Activated CD8-positive, alpha-beta memory T cell treated with anti-CD3 and anti-CD28 coated beads for 24 hours (primary cell): Measurements from ENCODE around the gene ERICH3.

Experiments used
- DNase-seq: peaks from one replicate; pipeline ENCODE4 v3.0.0-alpha.2; 2020

ERICH3 gene, protein sequence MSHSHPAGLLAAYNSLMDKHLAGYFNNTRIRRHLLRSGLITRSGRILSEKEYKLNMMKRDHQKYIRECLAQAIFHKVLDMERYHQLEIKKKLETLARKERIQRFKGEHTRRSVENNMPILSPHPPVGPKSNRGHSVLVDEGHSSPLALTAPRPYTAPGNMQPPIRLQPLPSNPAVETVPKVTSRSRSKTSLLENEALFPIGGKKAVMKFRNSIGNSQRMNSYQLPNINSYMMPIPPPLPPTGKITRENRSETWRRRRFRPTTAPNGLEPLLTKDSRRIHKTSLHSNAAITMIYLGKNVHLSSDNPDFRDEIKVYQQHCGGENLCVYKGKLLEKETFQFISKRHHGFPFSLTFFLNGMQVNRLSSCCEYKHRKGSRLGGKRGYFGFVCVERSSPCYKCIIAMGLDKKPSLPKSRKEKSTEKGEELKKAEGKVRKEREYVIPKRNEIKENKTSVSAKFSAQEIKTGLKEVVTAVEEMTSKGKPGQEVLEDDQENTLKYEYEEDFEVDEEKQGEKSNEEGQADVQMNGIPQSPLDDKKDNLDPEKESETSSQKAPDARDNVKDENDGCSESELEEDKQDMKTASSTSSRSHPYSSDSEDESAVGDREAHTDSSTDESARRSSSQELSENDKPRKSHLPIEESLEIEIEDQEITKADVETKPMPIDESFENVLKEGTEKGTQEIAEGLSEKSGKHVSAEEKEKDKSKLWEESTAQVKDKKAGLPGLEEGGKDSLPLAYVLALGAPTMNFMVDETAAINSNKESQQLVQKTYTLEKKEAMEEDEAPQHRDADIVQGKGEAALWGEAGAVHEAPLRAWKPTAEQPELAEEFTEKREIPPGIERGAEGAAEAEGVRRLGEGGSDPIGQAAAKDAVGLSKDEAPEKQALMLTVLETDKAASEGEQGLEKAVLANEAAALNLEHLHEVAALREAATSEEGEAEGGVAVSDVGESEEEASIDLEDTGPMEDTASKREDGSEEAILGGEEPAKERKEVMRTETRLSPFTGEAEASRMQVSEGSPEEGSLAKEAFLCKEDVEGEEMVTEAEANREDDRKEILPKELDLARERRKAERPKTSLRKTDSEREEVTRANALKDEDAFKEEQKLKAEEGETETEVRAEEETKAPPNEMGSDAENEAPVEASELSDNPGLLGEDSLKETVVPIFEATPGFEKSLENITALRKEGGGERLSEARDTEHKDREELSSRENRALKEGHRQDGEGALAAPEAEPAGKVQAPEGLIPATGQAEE (N-terminal part only)

DNA sequence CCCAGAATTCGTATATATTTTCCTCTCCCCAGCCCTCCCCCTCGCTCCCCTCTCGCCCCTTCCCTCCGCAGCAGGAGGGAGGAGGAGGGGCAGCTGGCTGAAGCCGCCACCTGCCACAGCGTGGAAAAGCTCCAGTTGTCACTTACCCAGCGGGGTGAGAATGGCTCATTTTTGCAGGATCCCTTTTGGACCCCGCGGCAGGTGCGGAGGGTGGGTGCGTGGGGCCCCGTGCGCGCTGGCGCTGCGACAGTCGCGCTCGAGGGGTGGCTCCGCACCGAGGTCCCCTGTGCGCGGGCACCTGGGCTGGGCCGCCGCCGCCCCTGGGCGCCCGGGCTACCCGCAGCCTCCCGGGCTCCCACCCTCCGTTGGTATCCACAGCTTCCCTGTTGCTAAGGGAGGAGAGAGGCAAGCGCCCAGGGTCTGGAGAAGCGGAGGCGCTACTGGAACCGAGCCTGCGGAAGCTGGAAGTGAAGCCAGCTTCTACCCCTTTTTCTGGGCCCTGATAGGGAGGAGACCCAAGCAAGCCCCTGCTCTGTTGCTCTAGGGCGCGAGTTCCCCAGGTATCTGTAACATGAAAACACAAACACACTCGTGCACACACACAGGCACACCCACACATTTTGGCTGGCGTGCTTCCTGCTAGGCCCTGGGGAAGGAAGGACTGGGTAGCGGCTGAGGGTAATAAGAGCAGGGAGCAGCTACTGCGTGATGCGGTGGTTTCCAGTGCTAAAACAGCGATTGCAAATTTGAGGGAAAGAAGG lies at the start of gene ERICH3:
Gene ERICH3 (minus strand): TSS at position 442 of the 761 bp plus-strand sequence. CDS start 273 bp downstream, at position 169.
- no peak for DNase-seq

DNA sequence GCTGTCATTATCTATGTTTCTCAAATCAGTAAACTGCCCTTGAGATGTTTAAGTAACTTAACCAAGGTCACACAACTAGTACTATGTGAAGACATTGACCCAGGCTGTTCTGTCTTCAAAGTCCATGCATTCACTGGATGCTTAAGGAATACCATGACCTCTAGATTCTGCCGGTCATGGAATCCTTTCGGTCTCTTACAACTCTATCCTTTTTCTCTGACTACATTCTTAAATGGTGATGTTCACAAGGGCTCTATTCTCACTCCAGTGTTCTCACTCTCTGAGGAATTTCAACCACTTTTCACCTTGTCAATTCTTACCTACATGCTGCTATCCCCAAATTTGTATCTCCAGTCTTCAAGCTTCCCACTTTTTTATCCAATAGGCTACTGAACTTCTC lies 44.0 kb upstream of the ERICH3 start:
- no peak for DNase-seq

DNA sequence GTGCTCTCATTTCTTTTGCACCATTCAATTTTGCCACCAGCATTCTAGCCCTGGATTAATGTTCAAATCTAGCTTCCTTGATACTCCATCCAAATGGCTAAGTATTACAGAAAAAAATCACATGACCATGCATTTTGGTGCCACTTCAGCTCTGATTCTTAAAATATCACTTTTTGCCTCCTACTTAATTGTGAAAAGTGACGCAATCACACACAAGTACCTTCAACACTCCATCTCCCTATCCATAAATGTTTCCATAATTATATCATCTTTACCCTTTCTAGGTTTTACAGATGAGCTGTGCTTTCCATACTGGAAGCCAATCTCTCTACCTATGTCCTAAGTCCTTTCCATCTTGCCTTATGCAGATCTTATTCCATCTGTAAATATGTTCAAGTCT lies 43.2 kb upstream of the ERICH3 start:
- no peak for DNase-seq

DNA sequence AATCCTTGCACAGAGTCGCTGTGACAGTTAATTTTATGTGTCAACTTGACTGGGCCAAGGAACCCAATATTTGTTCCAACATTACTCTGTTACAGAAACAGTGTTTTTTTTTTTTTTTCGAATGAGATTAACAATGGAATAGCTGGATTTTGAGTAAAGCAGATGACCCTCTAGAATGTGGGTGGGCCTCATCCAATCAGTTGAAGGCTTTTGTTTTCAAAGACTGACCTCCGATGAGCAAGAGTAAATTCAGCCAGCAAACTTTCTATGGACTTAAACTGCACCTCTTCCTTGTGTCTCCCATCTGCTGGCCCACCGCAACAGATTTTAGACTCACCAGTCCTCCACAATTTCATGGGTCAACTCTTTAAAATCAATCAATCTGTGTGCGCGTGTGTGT lies 42.2 kb upstream of the ERICH3 start:
- no peak for DNase-seq

DNA sequence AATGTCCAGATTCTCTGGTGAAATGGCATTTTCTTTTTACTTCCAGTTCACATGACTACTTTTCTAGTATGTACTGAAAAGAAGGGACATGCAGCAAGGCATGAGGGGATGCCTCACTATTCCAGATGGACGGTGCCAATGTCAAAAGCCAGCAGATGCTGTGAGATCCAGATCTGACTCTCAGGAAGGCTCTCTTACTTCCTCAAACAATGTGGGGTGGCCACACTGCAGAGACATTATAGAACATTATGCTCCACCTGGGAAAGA lies 41.6 kb upstream of the ERICH3 start:
- no peak for DNase-seq

DNA sequence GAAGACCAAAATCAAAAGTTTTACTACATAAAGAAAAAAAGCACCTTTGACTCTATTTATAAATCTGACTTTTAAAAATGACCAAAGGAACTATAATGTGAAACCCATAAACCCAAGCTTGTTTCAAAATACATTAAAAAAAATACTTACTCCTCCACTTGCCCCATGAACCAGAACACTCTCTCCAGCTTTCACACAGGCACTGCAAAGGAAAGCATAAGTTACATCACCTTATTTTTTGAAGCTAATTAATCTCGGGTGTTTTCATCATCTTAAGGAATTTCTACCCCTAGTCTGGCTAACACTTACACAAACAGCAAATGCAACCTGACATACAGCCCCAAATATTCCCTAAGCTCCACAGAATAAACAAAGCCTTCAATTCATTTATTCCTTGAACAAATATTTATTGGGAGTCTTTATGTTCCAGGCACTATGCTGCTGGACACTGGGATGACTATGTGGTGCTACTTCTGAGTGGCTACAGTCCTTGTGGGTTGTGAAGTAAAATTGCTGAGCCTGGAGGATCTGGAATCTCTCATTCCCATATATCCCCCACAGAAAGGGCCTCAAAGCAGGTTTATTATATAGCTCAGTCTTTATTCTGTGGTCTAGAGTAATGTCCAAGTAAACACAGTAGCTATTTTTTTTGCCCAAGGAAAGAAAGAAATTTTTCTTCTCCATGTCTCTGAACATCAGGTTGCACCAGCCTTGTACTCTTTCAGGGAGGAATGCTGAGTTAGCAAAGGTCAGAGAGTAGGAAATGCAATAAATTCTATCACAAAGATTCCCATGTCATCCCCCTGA lies 41.0 kb upstream of the ERICH3 start:
- DNase-seq: no peak

DNA sequence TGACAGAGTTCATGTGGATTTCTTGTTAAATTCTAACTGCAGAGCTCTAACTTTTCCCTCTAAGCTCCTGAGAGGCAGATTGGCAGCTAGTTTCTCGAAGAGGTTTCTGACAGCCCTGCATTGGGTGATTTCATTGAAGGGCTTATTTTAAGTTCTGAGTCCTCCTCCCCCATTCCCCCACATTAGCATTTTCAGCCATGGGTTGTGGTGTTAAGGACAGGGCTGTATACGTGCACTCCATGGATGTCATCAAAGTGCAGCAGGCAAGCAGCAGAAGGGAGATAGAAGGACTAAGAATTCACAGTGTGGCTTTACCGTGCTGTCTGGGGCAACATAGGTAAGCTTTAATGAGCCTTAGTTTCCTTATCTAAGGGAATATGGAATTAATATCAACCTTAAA lies 40.3 kb upstream of the ERICH3 start:
- no peak for DNase-seq

DNA sequence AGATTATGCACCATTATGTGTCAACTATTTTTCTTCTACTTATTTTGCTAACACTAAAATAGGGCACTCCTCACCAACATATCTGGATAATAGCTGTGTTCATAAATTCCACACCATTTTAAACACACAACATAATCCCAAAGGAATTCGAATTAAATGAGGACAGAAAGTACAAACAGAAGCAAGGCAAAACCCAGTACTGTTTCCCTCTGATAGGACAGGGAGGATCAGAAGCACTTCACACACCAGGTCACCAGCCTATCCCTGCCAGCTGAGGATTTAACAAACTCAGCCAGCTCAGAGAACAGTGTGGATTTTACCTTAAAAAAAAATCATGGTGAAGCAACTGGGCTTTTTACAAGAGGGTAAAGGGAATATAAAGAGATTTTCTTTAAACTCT lies 39.3 kb upstream of the ERICH3 start:
- DNase-seq: no peak

DNA sequence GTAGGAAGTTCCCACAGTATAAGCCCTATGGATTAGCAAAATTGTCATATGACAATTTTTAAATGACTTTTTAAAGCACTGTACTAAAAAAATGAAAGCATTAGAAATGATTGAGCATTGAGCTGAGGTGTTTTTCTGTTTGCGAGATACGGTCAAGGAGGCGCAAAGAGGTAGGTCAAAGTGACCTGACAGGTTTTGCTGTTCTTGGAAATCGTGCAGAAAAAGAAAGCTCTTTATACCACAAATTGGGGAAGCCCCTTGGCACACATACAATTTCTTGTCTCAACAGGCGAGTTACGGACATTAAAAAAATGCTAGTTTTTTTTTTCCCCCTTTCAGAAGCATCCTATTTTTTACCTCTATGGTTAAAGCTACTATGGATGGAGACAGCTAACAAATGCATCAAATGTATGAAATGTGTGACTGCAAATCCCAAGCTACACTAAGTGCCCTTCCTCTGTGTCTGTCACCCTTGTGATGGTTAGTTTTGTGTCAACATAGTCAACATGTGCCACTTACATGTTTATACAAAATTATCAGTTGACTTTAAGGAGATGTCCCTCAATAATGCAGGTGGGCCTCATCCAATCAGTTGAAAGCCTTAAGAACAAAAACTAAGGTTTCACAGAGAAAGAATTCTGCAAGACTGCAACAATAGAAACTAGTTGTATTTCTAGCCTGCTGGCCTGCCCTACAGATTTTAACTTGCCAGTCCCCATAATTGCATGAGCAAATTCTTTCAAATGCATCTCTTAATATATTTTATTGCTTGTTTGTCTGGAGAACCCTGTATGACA lies 30.0 kb upstream of the ERICH3 start:
- DNase-seq: no peak

DNA sequence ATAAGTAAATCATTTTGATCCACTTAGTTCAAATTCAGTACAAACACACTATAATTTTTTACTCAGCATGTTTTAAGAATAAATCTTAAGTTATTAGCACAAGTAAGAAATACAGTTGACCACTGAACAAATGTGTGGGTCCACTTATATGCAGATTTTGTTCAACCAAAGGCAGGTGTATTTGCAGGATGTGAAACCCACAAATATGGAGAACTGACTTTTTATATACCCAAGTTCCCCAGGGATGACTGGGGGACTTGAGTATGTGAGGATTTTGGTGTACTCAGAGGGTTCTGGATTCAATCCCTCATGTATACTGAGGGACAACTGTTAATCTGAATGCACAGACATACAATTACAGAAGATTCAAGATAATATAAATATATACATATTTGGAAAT lies 25.7 kb upstream of the ERICH3 start:
- DNase-seq: no peak

DNA sequence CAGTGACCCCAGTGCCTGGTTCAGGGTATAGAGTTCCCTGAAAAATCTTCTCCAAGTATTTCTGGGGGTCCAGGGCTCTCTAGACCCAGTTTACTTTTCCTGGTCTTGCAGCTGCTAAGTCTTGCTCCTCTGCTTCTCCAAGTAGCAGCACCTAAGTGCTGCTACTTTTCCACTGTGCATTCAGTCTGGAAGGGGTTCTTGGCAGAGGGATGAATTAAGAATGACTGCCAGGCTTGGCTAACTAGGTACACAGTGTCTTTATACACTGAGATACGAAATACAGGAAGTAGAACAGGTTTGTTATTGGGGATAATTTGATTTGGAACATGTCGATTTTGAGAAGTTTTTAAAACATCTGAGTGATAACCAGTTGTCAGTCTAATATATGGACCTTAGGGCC lies 24.2 kb upstream of the ERICH3 start:
- DNase-seq: no peak

DNA sequence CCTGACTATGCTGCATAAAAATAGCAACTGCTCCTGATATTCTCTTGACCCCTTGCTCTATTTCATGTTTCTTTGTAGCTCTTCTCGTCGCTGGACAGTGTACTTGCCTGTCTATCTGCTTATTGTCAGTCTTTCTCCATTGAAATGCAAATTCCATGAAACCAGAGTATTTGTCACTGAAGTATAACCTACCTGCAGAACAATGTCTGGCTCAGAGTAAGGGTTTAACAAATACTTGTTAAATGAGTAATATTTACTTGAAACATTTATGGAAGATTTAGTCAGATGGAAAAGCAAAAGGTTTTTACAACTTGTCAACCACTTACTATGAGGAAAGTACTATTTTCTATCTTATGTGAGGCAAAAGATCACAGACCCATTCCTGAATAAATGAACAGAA lies 19.9 kb upstream of the ERICH3 start:
- no peak for DNase-seq

DNA sequence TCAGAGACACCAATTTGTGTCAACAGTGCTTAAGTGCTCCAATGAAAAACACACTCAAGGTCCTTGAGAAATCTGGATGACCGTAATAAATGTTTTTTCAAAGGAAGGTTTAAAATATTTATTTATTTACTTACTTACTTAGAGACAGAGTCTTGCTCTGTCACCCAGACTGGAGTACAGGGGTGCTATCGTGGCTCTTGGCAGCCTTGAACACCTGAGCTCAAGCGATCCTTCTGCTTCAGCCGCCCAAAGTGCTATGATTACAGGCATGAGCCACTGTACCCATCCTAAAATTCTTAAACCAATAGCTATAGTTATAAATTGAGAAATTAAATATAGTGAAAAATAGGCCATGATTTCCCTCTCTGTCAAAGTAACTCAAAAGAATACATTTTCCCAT lies 17.3 kb upstream of the ERICH3 start:
- no peak for DNase-seq

DNA sequence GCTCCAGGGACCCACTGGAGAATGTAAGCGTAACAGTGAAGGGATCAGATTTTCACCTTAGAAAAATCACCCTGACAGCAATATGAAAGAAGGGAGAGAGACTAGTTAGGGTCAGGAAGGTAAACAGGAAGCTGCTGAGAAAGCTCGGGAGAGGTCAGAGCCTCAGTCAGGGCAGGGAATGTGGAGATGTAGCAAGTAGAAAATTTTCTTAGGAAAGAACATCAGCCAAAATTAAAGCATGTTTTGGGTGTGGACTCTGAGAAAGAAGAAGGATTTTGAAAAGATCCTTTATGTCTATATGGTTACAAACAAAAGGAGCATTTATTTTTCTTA lies 16.7 kb upstream of the ERICH3 start:
- DNase-seq: no peak

DNA sequence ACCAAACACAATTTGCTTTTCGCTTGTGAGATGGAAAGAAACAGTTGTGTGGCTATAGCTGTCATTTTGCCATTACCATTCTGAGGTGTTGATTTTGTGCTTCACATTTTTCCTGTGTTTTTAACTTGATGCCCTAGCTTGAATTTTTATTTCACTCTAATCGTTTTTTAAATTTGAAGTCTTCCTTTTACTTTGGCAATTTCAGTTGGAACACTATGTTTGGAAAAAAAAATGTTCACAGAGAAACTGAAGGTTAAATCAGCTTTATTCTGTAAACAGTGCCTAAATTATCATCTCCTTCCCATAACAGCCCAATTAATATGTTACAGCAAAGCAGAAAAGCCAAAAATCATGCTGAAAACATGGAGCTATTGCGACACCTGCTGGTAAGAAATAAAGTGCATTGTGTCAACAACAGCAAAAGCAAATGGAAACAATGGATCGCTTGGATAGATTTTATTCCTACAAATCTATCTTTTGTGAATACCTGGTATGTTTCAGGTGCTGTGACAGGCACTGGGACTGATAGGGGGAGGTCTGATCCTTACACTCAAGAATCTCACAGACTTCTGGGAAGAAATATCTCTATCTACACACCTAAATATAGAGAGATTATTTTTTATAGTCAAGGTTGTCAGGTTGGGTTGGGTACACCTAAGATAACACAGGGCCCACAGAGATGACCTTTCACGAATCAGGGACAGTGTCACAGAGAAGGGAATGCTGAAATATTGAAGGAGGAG lies 16.2 kb upstream of the ERICH3 start:
- DNase-seq: peak; percentile 61

DNA sequence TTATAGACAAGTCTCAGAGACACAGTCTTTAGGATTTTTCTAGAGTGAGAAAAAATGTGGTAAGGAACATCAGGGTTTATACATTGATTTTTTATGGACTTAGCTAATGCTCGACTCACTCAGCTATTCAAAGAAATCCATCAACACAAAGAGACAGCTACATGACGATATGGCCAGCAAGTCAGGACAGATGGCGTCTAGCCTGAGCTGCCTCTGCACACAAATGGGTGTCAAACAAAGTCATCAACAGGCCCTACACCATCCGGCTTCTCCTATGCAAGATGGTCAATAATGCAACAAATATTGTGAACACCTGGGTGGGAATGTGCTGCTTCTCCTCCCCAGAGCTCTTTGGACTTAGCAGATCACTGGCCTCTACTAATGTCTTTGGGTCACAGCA lies 13.3 kb upstream of the ERICH3 start:
- no peak for DNase-seq

DNA sequence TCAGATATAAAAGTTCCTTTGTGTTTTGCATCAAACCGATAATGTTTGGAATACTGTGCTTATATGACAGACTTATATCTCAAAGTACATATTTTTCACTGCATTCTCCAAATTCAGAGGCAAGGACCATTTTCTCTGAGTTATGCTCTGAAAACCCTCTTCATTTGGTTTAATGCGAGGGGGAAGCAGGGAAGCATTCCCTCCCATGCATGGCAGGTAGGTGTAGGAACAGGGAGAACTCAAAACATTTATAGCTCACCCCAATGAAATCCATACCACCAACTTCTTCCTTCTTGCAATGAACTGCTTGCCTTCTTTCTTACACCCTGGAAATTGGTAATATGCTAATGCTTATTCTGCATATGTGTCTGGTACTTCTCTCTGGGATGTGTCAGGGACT lies 10.7 kb upstream of the ERICH3 start:
- no peak for DNase-seq

DNA sequence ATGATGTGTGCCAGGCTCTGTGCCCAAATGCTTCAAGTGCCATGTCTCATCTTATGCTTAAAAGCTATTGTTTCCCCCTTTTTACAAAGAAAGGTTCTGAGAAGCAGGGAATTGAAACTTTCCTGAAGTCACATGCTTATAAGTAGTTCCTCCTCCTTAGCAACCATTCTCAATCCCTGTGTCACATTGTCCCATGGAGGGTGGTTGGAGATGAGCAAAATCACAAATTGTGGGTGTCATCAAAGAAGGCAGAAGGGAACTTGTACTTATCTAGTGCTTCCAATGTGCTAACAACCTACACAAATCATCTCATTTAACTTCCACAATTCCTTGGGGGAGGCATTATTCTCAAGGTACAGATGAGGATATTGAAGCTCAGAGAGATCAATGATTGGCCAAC lies 10.1 kb upstream of the ERICH3 start:
- DNase-seq: no peak

DNA sequence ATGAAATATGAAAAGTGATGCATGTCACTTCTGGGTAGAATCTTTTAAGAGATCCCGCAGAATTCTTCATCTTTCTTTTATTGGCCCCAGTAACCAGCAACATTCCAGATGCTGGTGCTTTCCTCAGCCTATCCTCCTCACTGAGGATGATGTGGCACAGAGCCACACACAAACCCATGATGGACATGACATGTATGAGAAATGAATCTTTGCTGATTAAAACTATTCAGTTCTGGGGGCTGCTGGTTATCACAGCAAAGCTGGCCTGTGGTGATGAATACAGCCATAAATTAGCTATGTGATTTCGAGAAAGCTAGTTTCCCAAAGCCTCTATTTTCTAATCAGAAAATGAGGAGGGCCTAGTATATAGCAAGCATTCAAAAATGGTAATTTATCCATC lies 8.3 kb upstream of the ERICH3 start:
- no peak for DNase-seq

DNA sequence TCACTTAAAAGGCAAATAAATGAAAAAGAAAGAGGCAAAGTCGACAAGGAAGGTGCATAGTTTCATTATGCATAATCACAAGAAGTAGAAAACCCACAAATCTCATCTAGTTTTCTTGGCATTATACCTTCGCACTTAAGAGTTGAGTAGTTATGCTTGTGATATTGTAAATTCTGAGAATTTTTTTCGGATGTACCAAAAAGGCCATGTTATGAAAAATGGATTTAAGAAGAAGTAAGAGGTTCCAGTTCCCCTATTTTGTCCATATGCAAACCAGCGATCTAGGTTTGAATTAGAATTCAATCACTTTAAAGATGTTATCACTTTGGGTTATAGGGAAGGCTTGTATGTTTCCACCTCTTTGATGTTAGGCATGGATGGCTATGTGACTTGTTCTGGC lies 7.9 kb upstream of the ERICH3 start:
- no peak for DNase-seq

DNA sequence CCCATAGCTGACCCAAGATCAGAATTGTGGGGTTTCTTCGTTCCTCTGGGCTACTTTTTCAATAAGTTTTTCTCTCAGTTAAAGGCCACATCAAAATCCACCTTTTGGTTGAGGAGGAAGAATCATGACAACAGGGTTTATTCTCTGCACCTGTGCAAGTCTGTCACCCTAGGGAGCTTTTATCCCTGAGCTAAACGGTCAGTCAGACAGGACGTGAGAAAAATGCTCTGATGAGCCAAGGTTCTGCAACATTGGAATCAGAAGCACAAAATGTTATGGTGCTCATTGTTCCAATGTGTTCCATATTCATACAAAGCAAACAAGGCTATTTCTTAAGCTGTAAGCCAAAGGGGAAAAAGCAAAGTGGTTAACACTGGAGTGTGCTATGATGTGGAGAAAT lies 7.4 kb upstream of the ERICH3 start:
- DNase-seq: no peak
